ENCODE measurements around the gene GSE1.

GSE1 gene

GRCh38 chr16:85607796-85608514, 5.2 kb upstream of the GSE1 start:
- DNase-seq, result no peak

DNA sequence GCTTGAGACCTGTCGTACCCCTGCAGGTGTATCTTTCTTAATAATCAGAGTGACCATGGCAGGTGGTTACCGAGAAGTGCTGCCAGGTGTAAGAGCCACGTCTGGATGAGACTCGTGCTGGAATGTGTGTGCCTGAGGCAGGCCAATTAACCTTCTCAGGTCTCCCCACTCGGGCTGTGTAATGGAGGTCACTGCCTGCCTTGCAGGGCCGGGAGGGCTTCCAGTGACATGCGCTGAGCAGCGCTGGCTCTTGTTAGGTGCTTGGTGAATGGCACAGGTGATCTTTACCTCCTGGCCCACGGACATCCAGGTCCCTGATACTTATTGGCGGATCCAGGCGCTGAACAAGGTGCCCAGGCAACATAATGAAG, 4.6 kb upstream of the GSE1 start:
- DNase-seq, result peak; percentile 53

DNA sequence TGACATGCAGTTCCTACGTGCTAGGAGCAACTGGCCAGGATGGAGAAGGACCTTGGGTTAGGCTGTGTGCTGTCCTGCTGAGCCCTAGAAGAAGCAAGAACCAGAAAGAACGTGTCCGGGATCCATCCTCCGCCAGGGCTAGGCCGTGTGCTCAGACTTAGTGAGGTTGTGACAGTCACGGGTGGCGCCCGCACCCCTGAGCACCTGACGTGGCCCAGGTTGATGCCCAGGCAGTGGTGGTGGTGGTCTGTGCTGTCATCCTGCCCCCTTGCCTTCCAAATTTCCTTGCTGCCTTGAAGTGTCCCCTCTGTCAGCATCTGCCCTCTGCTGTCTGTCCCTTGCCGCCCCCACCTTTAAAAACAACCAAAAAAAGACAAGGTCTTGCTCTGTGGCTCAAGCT, 4.2 kb upstream of the GSE1 start:
- DNase-seq, result no peak

DNA sequence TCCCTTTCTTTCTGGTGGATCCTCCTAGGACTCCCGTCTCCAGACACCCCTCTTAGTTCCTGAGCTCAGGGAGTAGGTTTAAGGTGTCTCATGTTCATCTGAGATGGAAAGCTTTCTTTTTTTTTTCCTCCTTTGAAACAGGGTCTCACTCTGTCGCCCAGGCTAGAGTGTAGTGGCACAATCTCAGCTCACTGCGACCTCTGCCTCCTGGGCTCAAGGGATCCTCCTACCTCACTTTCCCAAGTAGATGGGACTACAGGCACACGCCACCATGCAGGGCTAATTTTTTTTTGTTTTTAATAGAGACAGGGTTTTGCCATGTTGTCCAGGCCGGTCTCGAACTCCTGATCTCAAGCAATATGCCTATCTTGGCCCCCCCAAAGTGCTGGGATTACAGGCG, 3.6 kb upstream of the GSE1 start:
- DNase-seq, result no peak

GRCh38 chr16:85610059-85610445, 3.1 kb upstream of the GSE1 start:
- DNase-seq, result no peak

DNA sequence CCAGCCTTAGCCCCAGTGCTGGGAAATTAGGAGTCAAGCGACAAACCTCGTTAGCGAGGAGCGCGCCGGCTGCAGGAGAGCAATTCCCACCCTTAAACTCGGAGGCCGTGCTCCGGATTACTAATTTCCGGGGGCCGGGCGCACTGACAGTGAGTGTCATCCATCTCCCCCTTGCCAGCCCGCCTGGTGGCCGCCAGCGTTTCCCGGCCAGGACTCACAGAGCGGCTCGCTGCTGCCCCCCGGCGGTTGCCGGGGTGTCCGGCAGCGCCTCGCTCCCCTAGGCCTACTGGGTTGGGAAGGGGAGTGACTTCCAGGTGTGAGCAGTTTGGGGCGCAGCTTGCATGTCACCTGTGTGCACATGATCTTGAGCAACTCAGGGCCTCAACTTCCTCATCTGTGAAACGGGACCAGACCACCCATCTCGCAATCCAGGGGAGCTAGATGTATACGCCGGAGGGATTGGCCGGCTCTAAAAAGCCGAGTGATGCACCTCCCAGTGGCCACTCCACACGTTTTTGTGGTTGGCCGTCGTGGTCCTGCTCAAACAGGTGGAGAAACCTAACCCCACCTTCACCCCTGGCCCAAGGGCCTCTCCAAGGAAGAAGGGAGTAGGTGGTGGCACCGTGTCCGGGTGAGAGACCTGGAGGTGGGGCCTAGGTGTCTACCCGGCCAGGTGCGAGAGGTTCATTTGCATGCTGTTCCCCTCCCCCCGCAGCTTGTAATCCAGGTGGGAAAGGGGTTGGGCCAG, 2.5 kb upstream of the GSE1 start:
- peak; percentile 91 for DNase-seq

- DNase-seq, result no peak
Observed at GRCh38 chr16:85611194-85611443, 2.0 kb upstream of the GSE1 start.

DNA sequence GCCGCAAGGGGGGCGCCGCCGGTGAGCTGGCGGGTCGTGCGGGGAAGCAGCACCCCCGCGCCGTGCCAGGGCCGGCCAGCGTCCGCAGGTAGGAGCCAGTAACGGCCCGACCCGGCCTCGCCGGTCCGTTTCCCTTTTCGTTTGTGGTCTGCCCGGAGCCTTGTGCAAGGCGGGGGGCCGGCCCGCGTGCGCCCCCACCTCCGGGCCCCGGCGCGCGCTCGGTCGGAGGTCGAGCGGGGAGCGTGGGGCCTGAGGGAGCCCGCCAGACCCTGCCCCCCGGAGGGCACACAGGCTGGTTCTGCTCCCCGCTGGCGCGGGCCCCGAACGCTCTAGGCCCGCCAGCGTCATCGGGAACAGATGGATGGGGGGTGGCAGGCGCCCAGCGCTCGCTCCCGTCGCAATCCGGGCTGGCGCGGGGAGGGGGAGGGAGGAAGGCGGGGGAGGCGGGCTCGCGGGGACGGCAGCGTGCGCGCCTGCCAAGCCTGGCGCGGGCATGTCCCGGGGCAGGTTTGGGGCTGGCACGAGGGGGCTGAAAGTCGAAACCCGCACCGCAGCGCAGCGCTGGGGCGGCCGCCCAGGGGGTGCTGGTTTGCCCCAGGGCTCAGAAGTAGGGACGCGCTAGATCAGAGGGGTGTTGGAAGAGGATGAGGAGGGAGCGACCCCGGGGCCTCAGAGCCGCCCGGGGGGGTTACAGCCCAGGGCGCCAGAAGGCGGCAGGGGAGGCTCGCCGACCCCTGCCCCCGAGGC, 1.5 kb upstream of the GSE1 start:
- DNase-seq, result peak; percentile 83

DNA sequence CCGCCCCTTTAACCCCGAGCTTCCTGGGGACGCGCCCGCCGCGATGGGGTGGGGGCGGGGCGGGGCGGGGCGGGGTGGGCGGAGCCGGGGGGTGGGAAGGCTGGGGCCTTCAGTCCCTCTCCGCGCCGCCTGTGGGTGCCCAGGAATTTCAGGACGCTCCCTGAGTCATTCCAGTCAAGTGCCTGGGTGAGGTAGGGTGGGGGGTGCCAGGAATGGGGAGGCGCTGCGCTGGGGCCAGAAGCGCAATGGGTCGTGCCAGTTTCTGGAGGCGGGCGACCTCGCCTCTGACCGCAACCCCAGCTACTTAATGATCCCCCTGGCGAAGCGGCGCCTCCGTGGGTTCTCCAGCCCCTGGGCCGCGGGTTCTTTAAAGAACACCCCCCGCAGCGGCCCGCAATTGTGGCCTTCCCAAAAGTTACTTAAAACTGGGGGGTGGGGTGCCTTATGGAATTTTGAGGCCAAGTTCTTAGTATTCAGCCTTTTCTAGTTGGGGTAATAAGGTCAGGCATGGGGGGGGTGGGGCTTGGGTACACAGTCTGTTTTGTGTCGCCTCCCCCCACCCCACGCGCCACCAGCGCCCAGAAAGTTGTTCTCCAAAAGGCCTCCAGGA, 826 bp upstream of the GSE1 start:
- peak; percentile 83 for DNase-seq

DNA sequence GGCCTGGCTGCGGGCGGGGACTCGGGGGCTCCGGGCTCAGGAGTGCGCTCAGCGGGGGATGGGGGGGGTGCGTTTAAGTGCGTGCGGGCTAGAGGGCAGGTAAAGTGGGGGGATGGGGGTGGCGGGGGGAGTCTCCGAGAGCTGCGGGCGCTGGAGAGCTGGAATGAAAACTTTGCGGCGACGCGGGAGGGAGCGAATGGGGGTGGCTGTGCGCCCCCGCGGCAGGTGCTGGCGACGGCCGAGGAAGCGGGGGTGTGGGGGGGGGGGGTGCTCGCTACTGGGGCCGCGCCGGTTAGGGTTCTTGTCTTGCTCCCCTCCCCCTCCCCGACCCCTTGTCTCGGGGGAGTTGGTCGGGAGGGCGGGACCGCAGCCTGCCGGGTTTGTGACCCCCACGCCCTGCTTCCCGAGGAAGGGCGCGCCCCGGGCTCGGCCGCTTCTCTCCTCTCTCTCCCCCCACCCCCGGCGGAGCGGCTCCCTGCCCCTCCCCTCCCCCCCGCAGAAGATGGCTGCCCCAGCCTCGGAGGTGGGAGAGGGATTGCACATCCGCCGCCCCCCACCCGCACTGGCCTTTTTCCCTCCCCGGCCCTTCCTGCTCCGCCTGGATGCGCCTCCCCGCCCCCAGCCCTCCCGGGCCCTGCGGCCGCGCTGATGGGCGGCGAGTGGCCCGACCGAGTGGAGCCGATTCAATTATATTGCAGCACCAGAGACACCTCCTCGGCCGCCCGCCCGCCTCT, 649 bp downstream of the GSE1 start:
- peak; percentile 65 for DNase-seq

- DNase-seq, result no peak
Observed at GRCh38 chr16:85614338-85615013, 1.4 kb downstream of the GSE1 start.

DNA sequence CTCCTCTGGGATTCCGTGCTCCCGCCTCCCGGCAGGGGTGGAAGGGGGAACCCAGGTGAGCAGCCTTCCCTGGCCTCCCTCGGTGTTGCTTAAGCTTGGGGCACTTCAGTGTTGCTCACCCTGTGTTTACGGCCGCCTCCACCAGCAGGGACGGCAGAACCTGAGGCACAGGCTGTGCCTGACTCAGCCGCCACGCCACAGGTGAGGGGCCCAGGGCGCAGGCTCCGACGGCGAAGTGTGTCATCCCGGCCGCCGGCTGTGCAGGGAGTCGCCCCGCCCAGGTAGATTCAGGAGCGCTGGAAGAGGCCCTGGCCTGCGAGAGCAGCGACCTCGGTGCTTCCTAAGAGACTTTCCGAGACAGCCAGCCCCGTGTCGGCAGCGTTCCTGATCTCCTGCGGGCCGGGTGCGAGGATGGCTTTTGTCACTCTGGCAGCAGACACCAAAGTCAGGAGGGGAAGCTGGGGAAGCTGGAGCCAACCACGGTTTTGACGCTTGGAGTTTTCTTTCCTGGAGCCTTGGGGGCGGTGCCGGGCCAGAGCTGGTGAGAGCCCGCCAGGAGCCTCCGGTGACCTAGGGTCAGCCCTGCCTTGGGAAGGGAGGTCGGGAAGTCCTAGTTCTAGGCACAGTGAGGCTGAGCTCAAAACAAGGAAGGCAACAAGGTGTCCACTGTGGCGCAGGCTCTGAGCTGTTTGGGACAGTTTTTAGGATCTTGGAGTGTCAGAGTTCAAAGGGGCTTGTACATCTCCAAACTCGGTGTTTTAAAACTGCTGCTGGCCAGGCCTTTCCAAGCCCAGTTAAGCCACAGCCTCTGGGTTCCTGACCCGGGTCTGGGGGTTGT, 2.1 kb downstream of the GSE1 start:
- DNase-seq, result peak; percentile 65

GRCh38 chr16:85615852-85616606, 2.9 kb downstream of the GSE1 start:
- no peak for DNase-seq

GRCh38 chr16:85616607-85617321, 3.6 kb downstream of the GSE1 start:
- no peak for DNase-seq

DNA sequence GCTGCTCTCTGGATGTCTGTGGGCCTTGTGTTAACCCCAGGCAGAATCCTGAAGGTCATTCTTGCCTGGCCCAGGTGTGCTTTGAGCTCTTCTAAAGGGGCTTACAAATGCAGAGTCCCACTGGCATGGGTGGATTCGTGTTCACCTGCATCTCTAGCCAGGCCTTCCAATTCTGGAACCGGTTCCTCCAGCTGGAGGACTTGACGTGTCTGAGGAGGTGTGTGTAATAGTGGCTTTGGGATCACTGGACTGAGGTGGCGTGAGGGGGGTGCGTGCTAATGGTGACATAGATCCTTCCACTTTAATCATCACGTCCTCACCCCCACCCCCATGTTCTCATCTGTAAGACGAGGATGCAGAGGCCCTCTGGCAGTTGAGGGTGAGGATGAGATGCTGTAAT, 4.8 kb downstream of the GSE1 start:
- DNase-seq, result no peak

- DNase-seq, result no peak
Observed at GRCh38 chr16:85618521-85618920, 5.4 kb downstream of the GSE1 start.

DNA sequence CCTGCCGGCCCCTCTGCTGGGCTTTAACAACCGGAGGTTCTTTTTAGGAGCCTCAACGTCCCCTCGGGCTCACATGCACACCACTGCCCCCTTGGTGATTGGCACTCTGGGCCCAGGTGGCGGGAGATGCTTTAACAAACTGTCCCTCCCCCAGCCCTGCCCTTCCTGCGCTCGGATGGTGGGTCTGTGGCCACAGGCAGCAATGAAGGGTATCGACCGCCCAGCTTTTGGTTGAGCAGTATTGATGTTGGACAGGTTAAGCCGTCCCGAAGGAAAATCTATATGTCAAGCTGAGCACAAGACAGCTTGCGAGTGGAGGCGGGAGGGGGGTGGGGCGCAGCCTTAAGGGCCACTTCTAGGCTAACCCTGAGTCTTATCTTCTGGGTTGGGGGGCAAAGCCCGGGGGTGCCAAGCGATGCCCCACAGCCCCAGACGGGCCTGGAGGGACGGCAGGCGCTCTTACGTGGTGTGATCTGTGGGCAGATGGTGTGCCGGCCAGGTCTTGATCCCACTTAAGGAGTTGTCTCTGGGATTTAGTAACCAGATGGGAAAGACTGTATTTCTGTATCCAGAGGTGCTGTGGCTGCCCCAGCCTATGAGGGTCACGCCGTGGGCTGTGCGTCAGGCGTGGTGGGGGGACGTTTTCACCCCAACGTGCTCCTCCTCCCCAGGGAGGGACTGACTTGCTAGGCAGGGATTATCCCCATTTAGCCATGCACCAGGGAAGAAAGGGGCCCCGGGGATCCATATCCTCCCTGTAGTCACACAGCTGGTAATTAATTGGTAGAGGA, 6.2 kb downstream of the GSE1 start:
- no peak for DNase-seq

GRCh38 chr16:85620374-85620773, 7.3 kb downstream of the GSE1 start:
- DNase-seq, result no peak

GRCh38 chr16:85621698-85622428, 8.7 kb downstream of the GSE1 start:
- DNase-seq, result no peak
